Neutrophil (primary cell): ENCODE data around the gene EVX2.

Source experiments
- H3K27ac ChIP-seq: fragments of 200-600 bp; sonication (generic); 2 replicates; pipeline ENCODE4 v1.5.1; 2016; ENCODE audit warnings: mild to moderate bottlenecking, moderate library complexity
- H3K27me3 ChIP-seq: fragments of 200-600 bp; sonication (generic); 2 replicates; pipeline ENCODE4 v1.6.0; 2016; ENCODE audit warnings: mild to moderate bottlenecking
- H3K36me3 ChIP-seq: fragments of 200-600 bp; sonication (generic); 2 replicates; pipeline ENCODE4 v1.5.1; 2017
- H3K4me1 ChIP-seq, 2 experiments: fragments of 200-600 bp in 1 of 2; sonication (generic) in 1 of 2; 1 replicate in 1 of 2; 2 replicates in 1 of 2; pipeline versions ENCODE4 v1.5.1 to v1.6.1; 2013 to 2016; ENCODE audit warnings: low read depth in 1 of 2, low read length in 1 of 2, mild to moderate bottlenecking in 1 of 2, moderate library complexity in 1 of 2; ENCODE audit not compliant: control insufficient read depth in 1 of 2, insufficient read depth in 1 of 2
- H3K4me3 ChIP-seq, 2 experiments: fragments of 200-600 bp in 1 of 2; sonication (generic) in 1 of 2; 1 replicate in 1 of 2; 2 replicates in 1 of 2; pipeline ENCODE4 v1.5.1; 2013 to 2016; ENCODE audit warnings: low read depth in 1 of 2, low read length in 1 of 2, mild to moderate bottlenecking in 1 of 2, moderate library complexity in 1 of 2
- H3K9me3 ChIP-seq: fragments of 200-600 bp; sonication (generic); 2 replicates; pipeline ENCODE4 v1.5.1; 2016
- TF ChIP-seq, protein P1 (sequence below): fragments of 200-600 bp; sonication (generic); IDR thresholded peaks from 2 replicates; pipeline ENCODE4 v1.5.1; 2016; ENCODE audit warnings: antibody characterized with exemption

Gene EVX2

DNA sequence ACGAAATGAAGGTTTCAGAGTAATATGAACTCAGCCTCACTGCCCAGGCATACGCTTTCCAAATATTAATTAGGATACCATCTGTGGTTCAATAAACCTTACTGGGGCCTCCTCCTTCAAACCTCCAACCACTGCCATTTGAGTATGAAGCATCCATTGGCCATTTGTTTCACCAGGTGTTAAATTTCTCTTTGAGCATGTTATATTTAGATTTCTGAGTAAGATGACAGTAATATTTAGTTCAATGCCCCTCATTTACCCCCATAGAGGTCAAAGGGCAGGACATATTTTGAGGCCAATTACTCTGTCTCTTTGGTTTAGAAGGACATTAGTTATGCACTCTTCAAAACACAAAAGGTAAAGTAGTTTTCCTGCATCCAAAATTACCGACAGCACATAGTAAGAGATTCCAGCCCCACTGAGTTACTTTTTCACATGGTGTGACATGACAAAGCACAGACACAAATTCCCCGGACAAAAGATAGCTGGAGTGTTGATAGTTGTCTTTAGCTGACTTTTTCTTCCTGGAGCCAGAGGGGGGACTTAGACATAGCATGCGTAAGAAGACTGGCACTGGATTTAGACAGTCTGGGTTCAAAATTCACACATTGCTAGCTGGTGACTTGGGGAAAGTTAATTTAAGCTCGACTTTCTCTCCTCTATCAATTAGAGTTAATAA is 48.6 kb downstream of the EVX2 start:
- Histone ChIP-seq H3K36me3 (no peaks in the 10 kb centered on the region), H3K27ac (no peak overlapping the region), H3K27me3 (peaks cover 93% of the 10 kb centered on the region), H3K4me3 (no peak overlapping the region), H3K4me1 (no peaks in the 10 kb centered on the region), H3K9me3 (no peaks in the 10 kb centered on the region)
- TF ChIP-seq, protein P1, sequence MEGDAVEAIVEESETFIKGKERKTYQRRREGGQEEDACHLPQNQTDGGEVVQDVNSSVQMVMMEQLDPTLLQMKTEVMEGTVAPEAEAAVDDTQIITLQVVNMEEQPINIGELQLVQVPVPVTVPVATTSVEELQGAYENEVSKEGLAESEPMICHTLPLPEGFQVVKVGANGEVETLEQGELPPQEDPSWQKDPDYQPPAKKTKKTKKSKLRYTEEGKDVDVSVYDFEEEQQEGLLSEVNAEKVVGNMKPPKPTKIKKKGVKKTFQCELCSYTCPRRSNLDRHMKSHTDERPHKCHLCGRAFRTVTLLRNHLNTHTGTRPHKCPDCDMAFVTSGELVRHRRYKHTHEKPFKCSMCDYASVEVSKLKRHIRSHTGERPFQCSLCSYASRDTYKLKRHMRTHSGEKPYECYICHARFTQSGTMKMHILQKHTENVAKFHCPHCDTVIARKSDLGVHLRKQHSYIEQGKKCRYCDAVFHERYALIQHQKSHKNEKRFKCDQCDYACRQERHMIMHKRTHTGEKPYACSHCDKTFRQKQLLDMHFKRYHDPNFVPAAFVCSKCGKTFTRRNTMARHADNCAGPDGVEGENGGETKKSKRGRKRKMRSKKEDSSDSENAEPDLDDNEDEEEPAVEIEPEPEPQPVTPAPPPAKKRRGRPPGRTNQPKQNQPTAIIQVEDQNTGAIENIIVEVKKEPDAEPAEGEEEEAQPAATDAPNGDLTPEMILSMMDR: no peak

DNA sequence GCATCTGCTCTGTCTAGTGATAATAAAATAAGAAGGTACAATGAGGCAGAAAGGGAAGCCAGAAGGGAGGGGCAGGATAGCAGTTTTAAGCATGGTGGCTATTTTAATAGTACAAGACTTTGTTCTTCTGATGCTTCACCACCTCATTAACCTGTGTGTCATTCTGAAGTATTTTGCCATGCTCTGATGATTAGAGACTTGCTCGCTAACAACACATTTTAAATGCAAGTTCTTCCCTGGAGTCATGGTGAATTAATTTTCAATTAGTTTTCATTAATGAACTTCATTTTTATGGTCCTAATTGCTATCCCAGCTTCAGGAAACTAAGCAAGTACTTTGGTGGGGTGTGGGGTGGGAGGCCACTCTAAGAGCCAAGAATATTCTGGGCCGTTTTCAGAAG is 56.0 kb downstream of the EVX2 start:
- H3K36me3 ChIP-seq: no peaks in the 10 kb centered on the region
- H3K4me3 ChIP-seq: no peak overlapping the region
- TF ChIP-seq, protein P1: no peak
- no peaks in the 10 kb centered on the region for H3K9me3 ChIP-seq
- H3K27ac ChIP-seq: no peak overlapping the region
- peaks cover 93% of the 10 kb centered on the region for H3K27me3 ChIP-seq
- no peaks in the 10 kb centered on the region for H3K4me1 ChIP-seq
